Sigmoid colon (tissue), 7 donors: ENCODE results near the gene CYP2F1. TPM values are rescaled to one million over a fixed set of nuclear protein-coding genes. Genes with fewer than 3 reads are reported as not detected.
A peak's percentile ranks its signal among the peaks of the same experiment; 100 is the strongest.
"Not testable (repeated sequence)": the region's sequence is repeated elsewhere in the genome, so short reads cannot be mapped to it uniquely, and the experiment has no call there.

ENCODE experiments used
- DNase-seq: peaks from one replicate; pipeline ENCODE4 v3.0.0-alpha.2; 2019
- H3K27ac ChIP-seq, 4 donors: fragments of 200-600 bp; sonication (generic); one replicate each; pipeline ENCODE4 v1.5.1; 2016 to 2019; ENCODE audit warnings: mild to moderate bottlenecking in 1 of 4
- H3K27me3 ChIP-seq, 3 donors: fragments of 200-600 bp; sonication (generic); one replicate each; pipeline ENCODE4 v1.5.1; 2019; ENCODE audit warnings: mild to moderate bottlenecking in 1 of 3
- H3K36me3 ChIP-seq, 4 donors: fragments of 200-600 bp; sonication (generic); one replicate each; pipeline ENCODE4 v1.5.1; 2016 to 2019
- H3K4me1 ChIP-seq, 4 donors: fragments of 200-600 bp; sonication (generic); one replicate each; pipeline ENCODE4 v1.5.1; 2017 to 2019
- H3K4me3 ChIP-seq, 4 donors: fragments of 200-600 bp; sonication (generic); one replicate each; pipeline ENCODE4 v1.5.1; 2017 to 2019; ENCODE audit warnings: mild to moderate bottlenecking in 2 of 4, moderate library complexity in 1 of 4
- H3K9me3 ChIP-seq, 4 donors: fragments of 200-600 bp in 3 of 4; sonication (generic) in 3 of 4; one replicate each; pipeline versions ENCODE4 v1.5.1 to v1.6.1; 2013 to 2019
- CTCF ChIP-seq, 4 experiments: fragments of 450-650 bp in 3 of 4; fragments of 200-600 bp in 1 of 4; IDR thresholded peaks; one replicate each; pipeline ENCODE4 v1.5.1; 2016 to 2019; ENCODE audit warnings: antibody characterized with exemption in 4 of 4, mild to moderate bottlenecking in 3 of 4, moderate library complexity in 2 of 4
- EP300 ChIP-seq, 4 donors: sonication (generic); formaldehyde crosslinking; IDR thresholded peaks; one replicate each; pipeline ENCODE4 v1.6.1; 2017; ENCODE audit warnings: antibody characterized with exemption in 4 of 4
- POLR2A ChIP-seq, 2 donors: fragments of 450-650 bp; IDR thresholded peaks; one replicate each; pipeline ENCODE4 v1.6.1; 2016; ENCODE audit warnings: antibody characterized with exemption in 2 of 2, mild to moderate bottlenecking in 2 of 2, moderate library complexity in 2 of 2
- POLR2AphosphoS5 ChIP-seq, 4 donors: sonication (generic); formaldehyde crosslinking; IDR thresholded peaks; one replicate each; pipeline ENCODE4 v1.6.1; 2017; ENCODE audit warnings: antibody characterized with exemption in 4 of 4
- WGBS, 2 donors: extraction: QIAGEN DNeasy Blood & Tissue Kit; methylation state at CpG; one replicate each; pipeline ENCODE4 v1.1.7; 2013; 5-methylcytosine and 5-hydroxymethylcytosine counted together
- intact Hi-C: fragments of 100-400 bp; cut with DNase I; formaldehyde crosslinking; loops from one replicate; pipeline ENCODE4 v1.15.1; 2023
- polyA plus RNA-seq, 3 donors: library from polyadenylated mRNA; stranded (reverse); fragments of 200-250 nt; gene quantifications; one replicate each; pipeline ENCODE4 v1.2.3, GENCODE V29; 2013
- total RNA-seq, 4 donors: library from RNA; depleted of rRNA; stranded (reverse); fragments of >200 nt; gene quantifications; one replicate each; pipeline ENCODE4 v1.1.0, GENCODE V29; 2016
- donor health status: healthy with polysubstance abuse.
- donor health status: Bipolar disorder and iron deficiency.
- donor health status: healthy.

The CYP2F1 gene
- total and polyA plus RNA-seq, 7 donors: not detected

GRCh38 chr19:41144403-41144802, 30.2 kb downstream of the CYP2F1 start:
- no peak overlapping the region for H3K4me3 ChIP-seq
- DNase-seq: peak; percentile 88
- no peaks in the 10 kb centered on the region for H3K36me3 ChIP-seq
- intact Hi-C loops: loop anchor here (1.0 to 2.0 kb wide), 3 partner anchors 18 to 482 kb away; no protein-coding TSS in a partner anchor
- TF ChIP-seq POLR2AphosphoS5 (IDR thresholded peaks at IDR 0.05) (no peak), CTCF (IDR thresholded peaks at IDR 0.05) (peak; percentile 74 to 89 (median 83)), POLR2A (IDR thresholded peaks at IDR 0.05) (no peak), EP300 (IDR thresholded peaks at IDR 0.05) (no peak)
- no peak overlapping the region for H3K27ac ChIP-seq
- 11 to 27% methylated on average over 7 of the region's 7 CpGs for WGBS, 2 donors
- no peaks in the 10 kb centered on the region for H3K9me3 ChIP-seq
- H3K4me1 ChIP-seq: no peaks in the 10 kb centered on the region
- no peaks in the 10 kb centered on the region for H3K27me3 ChIP-seq

GRCh38 chr19:41149831-41150230, 35.6 kb downstream of the CYP2F1 start:
- intact Hi-C loops: loop anchor here (5.0 kb wide), 1 partner anchor 303 kb away; no protein-coding TSS in a partner anchor
- Histone ChIP-seq H3K4me1 (no peaks in the 10 kb centered on the region), H3K9me3 (no peaks in the 10 kb centered on the region), H3K27me3 (no peaks in the 10 kb centered on the region), H3K36me3 (no peaks in the 10 kb centered on the region), H3K4me3 (no peak overlapping the region), H3K27ac (no peak overlapping the region)
- 96 to 98% methylated on average over 2 of the region's 2 CpGs for WGBS, 2 donors
- TF ChIP-seq POLR2A (IDR thresholded peaks at IDR 0.05) (no peak), POLR2AphosphoS5 (IDR thresholded peaks at IDR 0.05) (no peak), CTCF (IDR thresholded peaks at IDR 0.05) (no peak), EP300 (IDR thresholded peaks at IDR 0.05) (no peak)
- no peak for DNase-seq

- intact Hi-C loops, H3K4me3 ChIP-seq, DNase-seq: not testable (repeated sequence)
Observed at GRCh38 chr19:41150986-41151385, 36.8 kb downstream of the CYP2F1 start.

GRCh38 chr19:41154060-41154459, 39.8 kb downstream of the CYP2F1 start:
- Histone ChIP-seq H3K27ac (no peak overlapping the region), H3K4me3 (no peak overlapping the region), H3K4me1 (no peaks in the 10 kb centered on the region), H3K9me3 (no peaks in the 10 kb centered on the region), H3K36me3 (no peaks in the 10 kb centered on the region), H3K27me3 (no peaks in the 10 kb centered on the region)
- intact Hi-C loops: no loop called here
- no peak for DNase-seq
- TF ChIP-seq CTCF (IDR thresholded peaks at IDR 0.05): no peak
- TF ChIP-seq POLR2A (IDR thresholded peaks at IDR 0.05): no peak
- TF ChIP-seq POLR2AphosphoS5 (IDR thresholded peaks at IDR 0.05): no peak
- TF ChIP-seq EP300 (IDR thresholded peaks at IDR 0.05): no peak
- WGBS, 2 donors: 96 to 97% methylated on average over 7 of the region's 7 CpGs

More at GRCh38 chr19:41150986-41151385, 36.8 kb downstream of the CYP2F1 start:
- H3K9me3 ChIP-seq, H3K4me1 ChIP-seq, H3K27me3 ChIP-seq, H3K27ac ChIP-seq, H3K36me3 ChIP-seq: not testable (repeated sequence)
- WGBS, 2 donors: 60 to 80% methylated on average over 7 of the region's 7 CpGs

- no peaks in the 10 kb centered on the region for H3K36me3 ChIP-seq
- intact Hi-C loops: no loop called here
- no peak for TF ChIP-seq POLR2AphosphoS5 (IDR thresholded peaks at IDR 0.05)
- no peaks in the 10 kb centered on the region for H3K4me1 ChIP-seq
- no peak for DNase-seq
- no peaks in the 10 kb centered on the region for H3K9me3 ChIP-seq
- H3K27ac ChIP-seq: no peak overlapping the region
- no peaks in the 10 kb centered on the region for H3K27me3 ChIP-seq
- 83 to 87% methylated on average over 2 of the region's 2 CpGs for WGBS, 2 donors
- H3K4me3 ChIP-seq: no peak overlapping the region
Observed at GRCh38 chr19:41156207-41156606, 42.0 kb downstream of the CYP2F1 start.

GRCh38 chr19:41159881-41160280, 45.6 kb downstream of the CYP2F1 start:
- no peak for TF ChIP-seq CTCF (IDR thresholded peaks at IDR 0.05)
- WGBS, 2 donors: 74 to 78% methylated on average over 2 of the region's 2 CpGs
- Histone ChIP-seq H3K36me3 (no peaks in the 10 kb centered on the region), H3K9me3 (no peaks in the 10 kb centered on the region), H3K4me3 (no peak overlapping the region), H3K27ac (no peak overlapping the region), H3K4me1 (no peaks in the 10 kb centered on the region), H3K27me3 (no peaks in the 10 kb centered on the region)
- no peak for DNase-seq
- intact Hi-C loops: no loop called here
